HFFc6 (cell line): ENCODE results near the gene ERP29. TPM values are rescaled to one million over a fixed set of nuclear protein-coding genes. Genes with fewer than 3 reads are reported as not detected.

Source experiments
- DNase-seq: peaks from one replicate; pipeline ENCODE4 v3.0.0-alpha.2; 2018
- H3K27ac Mint-ChIP-seq: 2 replicates; pipeline ENCODE4 v1.8.0; 2020; ENCODE audit warnings: mild to moderate bottlenecking, mixed read lengths
- H3K27me3 Mint-ChIP-seq: 2 replicates; pipeline ENCODE4 v1.8.0; 2021; ENCODE audit warnings: mild to moderate bottlenecking, moderate library complexity, mixed read lengths; ENCODE audit not compliant: insufficient read depth
- H3K36me3 Mint-ChIP-seq: 2 replicates; pipeline ENCODE4 v1.8.0; 2021; ENCODE audit warnings: low read depth, mixed read lengths
- H3K4me1 Mint-ChIP-seq: 2 replicates; pipeline ENCODE4 v1.8.0; 2020; ENCODE audit warnings: low read depth, mixed read lengths
- H3K4me3 Mint-ChIP-seq: 2 replicates; pipeline ENCODE4 v1.8.0; 2020; ENCODE audit warnings: mild to moderate bottlenecking, moderate library complexity, mixed read lengths
- H3K9me3 Mint-ChIP-seq: 2 replicates; pipeline ENCODE4 v1.8.0; 2020; ENCODE audit warnings: mild to moderate bottlenecking, mixed read lengths
- CTCF ChIP-seq: fragments of 200-600 bp; sonication (generic); IDR thresholded peaks from 2 replicates; pipeline ENCODE4 v1.5.0; 2021; ENCODE audit warnings: antibody characterized with exemption, mild to moderate bottlenecking
- total RNA-seq, 6 experiments: library from RNA; stranded (reverse); fragmentation: NEBNext Ultra II Directional; extraction: Animal tissue kit (Norgen Biotek cat#: 25700); gene quantifications; 2 replicates in 1 of 6; 3 replicates in 5 of 6; pipeline ENCODE4 v1.2.3, GENCODE V29; 2021

The ERP29 gene
- total RNA-seq, 6 experiments from 2014 or later = 84.2 to 94.7 (median 88.4) TPM

GRCh38 chr12:112011685-112012084 is 1.5 kb upstream of the ERP29 start:
- peaks cover 36% of the 10 kb centered on the region for H3K4me1 Mint-ChIP-seq
- no peak for TF ChIP-seq CTCF
- H3K27me3 Mint-ChIP-seq = peaks cover 3% of the 10 kb centered on the region
- peak overlapping the region; percentile 97 for H3K27ac Mint-ChIP-seq
- no peaks in the 10 kb centered on the region for H3K9me3 Mint-ChIP-seq
- H3K4me3 Mint-ChIP-seq = peak overlapping the region; percentile 94
- no peak for DNase-seq
- H3K36me3 Mint-ChIP-seq = peaks cover 27% of the 10 kb centered on the region

GRCh38 chr12:112013601-112014402 is 576 bp downstream of the ERP29 start:
- peaks cover 3% of the 10 kb centered on the region for H3K27me3 Mint-ChIP-seq
- peak overlapping the region; percentile 77 for H3K27ac Mint-ChIP-seq
- peaks cover 32% of the 10 kb centered on the region for H3K36me3 Mint-ChIP-seq
- H3K4me1 Mint-ChIP-seq = peaks cover 50% of the 10 kb centered on the region
- H3K4me3 Mint-ChIP-seq = peak overlapping the region; percentile 94
- no peaks in the 10 kb centered on the region for H3K9me3 Mint-ChIP-seq
- TF ChIP-seq CTCF = peak; percentile 51
- peak; percentile 35 for DNase-seq

GRCh38 chr12:112015938-112016337 is 2.7 kb downstream of the ERP29 start:
- H3K27ac Mint-ChIP-seq = no peak overlapping the region; the same call in 1 of the 2 replicates
- H3K36me3 Mint-ChIP-seq = peaks cover 32% of the 10 kb centered on the region
- H3K4me3 Mint-ChIP-seq = peak overlapping the region; percentile 24
- DNase-seq = no peak
- H3K4me1 Mint-ChIP-seq = peaks cover 67% of the 10 kb centered on the region
- no peak for TF ChIP-seq CTCF
- peaks cover 7% of the 10 kb centered on the region for H3K27me3 Mint-ChIP-seq
- no peaks in the 10 kb centered on the region for H3K9me3 Mint-ChIP-seq

GRCh38 chr12:112017041-112017440 is 3.8 kb downstream of the ERP29 start:
- H3K9me3 Mint-ChIP-seq = no peaks in the 10 kb centered on the region
- no peak for TF ChIP-seq CTCF
- H3K36me3 Mint-ChIP-seq = peaks cover 30% of the 10 kb centered on the region
- no peak for DNase-seq
- H3K4me1 Mint-ChIP-seq = peaks cover 57% of the 10 kb centered on the region
- no peak overlapping the region; the same call in 1 of the 2 replicates for H3K4me3 Mint-ChIP-seq
- H3K27ac Mint-ChIP-seq = peak overlapping the region; percentile 50
- peaks cover 4% of the 10 kb centered on the region for H3K27me3 Mint-ChIP-seq

GRCh38 chr12:112018571-112019237 is 5.5 kb downstream of the ERP29 start:
- peak; percentile 74 for DNase-seq
- Mint-ChIP-seq H3K27me3 (peaks cover 5% of the 10 kb centered on the region), H3K27ac (peak overlapping the region; percentile 49), H3K4me1 (peaks cover 50% of the 10 kb centered on the region), H3K4me3 (peak overlapping the region; percentile 29), H3K9me3 (no peaks in the 10 kb centered on the region), H3K36me3 (peaks cover 34% of the 10 kb centered on the region)
- TF ChIP-seq CTCF = no peak
